HG02588 (cell line): ENCODE measurements around the gene TMEM145.

Experiments
- ATAC-seq: cut with Tn5 transposase; IDR thresholded peaks from one replicate; pipeline ENCODE4 v1.9.1; 2021; ENCODE audit warnings: mild to moderate bottlenecking, moderate library complexity; ENCODE audit not compliant: unreplicated experiment

The TMEM145 gene

GRCh38 chr19:42357290-42357689 is 44.2 kb downstream of the TMEM145 start:
- ATAC-seq = no peak

- ATAC-seq = no peak
Observed at GRCh38 chr19:42360787-42361544, 47.9 kb downstream of the TMEM145 start.

DNA sequence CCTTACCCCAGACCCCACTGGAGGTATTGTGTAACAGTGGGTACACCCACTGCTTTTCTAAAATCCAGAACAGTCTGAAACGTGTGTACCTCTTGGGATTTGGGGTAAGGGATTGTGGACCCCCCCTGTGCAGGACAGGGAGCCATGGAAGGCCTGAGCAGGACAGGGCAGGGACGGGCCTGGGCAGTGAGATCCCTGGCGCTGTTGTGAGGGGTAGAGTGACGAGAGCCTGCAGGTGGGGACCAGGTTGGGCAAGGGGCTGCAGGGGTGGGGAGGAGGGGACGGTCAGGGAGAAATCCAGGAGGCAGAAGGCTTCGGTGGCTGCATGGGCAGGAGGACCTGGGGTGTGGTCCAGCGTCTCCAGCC is 48.4 kb downstream of the TMEM145 start:
- no peak for ATAC-seq

GRCh38 chr19:42362342-42362741 is 49.2 kb downstream of the TMEM145 start:
- no peak for ATAC-seq

GRCh38 chr19:42362891-42363440 is 49.9 kb downstream of the TMEM145 start:
- ATAC-seq = no peak

DNA sequence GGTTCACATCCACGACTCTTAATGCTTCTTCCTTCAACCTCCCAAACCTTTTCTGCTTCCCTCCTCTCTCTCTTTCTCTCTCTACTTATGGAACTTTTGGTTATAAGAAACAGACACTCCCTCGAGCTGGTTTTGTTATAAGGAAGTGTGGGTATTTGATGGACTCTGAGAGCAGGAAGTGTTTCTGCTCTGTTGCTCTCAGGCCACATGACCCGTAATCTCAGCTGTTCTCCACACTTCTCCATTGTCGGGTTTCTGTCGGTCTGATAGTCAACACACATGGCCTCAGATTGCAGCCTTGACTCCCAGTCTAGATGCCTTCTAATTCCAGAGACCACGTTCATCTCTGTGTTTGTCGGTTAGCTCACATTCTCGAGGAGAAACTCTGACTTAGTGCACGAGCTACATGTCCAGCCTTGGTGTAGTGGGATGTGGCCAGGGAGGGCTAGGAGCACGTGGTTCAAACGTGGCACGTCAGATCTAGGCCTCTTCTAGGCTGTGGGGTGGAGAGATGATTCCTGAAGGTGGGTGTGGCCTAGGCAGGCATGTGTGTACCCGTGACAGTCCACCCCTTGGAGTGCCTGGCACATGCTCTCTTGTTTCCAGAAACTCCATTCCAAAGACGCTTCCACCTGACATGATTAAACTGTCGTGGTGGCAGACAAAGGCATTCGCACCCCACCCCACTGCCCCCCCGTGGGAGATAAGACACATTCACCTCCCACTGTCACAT is 50.7 kb downstream of the TMEM145 start:
- no peak for ATAC-seq

DNA sequence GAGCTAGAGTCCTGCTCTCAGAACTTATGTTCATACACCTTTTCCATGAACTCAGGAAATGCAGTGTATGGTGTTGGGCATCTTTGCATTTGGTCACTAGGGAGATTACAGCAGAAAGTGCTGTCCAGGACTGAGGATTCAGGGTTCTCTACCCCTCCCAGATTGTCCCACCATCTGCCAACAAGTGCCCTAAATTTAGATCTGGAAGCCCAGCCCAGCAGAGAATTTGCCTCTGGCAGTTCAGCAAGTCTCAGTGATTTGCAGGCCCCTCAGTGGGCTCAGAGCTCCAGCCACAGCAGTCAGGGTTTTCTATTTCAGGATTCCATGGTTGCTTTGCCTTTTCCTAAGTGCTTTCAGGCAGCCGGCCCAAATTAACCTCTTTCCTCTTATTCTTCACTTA is 53.6 kb downstream of the TMEM145 start:
- ATAC-seq = no peak

DNA sequence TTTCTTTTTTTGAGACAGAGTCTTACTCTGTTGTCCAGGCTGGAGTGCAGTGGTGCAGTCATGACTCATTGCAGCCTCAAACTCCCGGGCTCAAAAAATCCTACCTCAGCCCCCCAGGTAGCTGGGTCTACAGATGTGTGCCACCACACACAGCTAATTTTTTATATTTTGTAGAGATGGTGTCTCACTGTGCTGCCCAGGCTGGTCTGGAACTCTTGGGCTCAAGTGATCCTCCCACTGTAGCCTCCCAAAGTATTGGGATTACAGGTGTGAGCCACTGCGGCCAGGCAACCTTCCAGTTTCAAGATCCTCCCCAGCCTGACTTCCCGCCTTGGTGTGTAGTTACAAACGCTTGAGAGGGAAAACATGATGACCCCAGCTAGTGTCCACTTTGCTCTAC is 54.8 kb downstream of the TMEM145 start:
- ATAC-seq = no peak

- no peak for ATAC-seq
Observed at GRCh38 chr19:42368360-42368759, 55.3 kb downstream of the TMEM145 start.

- no peak for ATAC-seq
Observed at GRCh38 chr19:42368765-42369164, 55.7 kb downstream of the TMEM145 start.

- ATAC-seq = no peak
Observed at GRCh38 chr19:42369433-42370067, 56.4 kb downstream of the TMEM145 start.

GRCh38 chr19:42370068-42370520 is 57.0 kb downstream of the TMEM145 start:
- no peak for ATAC-seq

DNA sequence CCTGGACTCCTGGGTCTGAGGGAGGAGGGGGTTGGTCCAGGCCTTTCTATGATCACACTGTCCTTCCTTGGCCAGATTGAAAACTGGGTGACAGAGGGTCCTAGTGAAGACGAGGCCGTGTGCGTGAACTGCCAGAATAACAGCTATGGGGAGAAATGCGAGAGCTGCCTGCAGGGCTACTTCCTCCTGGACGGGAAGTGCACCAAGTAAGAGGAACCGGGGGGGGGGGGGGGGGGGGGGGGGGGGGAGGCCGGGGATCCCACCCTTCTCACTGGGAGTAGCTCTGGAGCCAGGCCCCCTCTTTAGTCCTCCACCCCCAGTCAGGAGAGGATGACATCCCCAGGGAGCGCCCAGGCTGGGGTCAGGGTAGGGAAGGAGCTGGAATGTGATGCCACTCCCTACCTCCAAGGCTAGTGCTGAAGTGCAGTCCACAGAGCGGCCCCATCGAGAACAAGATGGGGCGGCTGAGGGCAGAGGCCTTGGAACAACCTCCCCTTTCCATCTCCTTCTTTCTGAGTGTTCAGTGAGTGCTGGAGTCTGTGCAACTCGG is 57.6 kb downstream of the TMEM145 start:
- ATAC-seq = no peak
